ENCODE data around the gene PHAX. TPM values are rescaled to one million over a fixed set of nuclear protein-coding genes. Genes with fewer than 3 reads are reported as not detected.

The PHAX gene
- total and polyA plus RNA-seq, 10 of the 15 experiments (the other 5 are each of a cell fraction or from before 2014, with no cell fraction given) = 28.2 to 88.7 (median 60.3) TPM

- TF ChIP-seq, protein P1, sequence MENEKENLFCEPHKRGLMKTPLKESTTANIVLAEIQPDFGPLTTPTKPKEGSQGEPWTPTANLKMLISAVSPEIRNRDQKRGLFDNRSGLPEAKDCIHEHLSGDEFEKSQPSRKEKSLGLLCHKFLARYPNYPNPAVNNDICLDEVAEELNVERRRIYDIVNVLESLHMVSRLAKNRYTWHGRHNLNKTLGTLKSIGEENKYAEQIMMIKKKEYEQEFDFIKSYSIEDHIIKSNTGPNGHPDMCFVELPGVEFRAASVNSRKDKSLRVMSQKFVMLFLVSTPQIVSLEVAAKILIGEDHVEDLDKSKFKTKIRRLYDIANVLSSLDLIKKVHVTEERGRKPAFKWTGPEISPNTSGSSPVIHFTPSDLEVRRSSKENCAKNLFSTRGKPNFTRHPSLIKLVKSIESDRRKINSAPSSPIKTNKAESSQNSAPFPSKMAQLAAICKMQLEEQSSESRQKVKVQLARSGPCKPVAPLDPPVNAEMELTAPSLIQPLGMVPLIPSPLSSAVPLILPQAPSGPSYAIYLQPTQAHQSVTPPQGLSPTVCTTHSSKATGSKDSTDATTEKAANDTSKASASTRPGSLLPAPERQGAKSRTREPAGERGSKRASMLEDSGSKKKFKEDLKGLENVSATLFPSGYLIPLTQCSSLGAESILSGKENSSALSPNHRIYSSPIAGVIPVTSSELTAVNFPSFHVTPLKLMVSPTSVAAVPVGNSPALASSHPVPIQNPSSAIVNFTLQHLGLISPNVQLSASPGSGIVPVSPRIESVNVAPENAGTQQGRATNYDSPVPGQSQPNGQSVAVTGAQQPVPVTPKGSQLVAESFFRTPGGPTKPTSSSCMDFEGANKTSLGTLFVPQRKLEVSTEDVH (IDR thresholded peaks at IDR 0.05; ENCODE audit: low read depth, partially characterized antibody) = no peak
- TF ChIP-seq EP300 (IDR thresholded peaks at IDR 0.05; ENCODE audit: borderline replicate concordance in 1 of 2, control insufficient read depth in 1 of 2, low read depth in 2 of 2, low read length in 2 of 2) = peak in 1 of 2 experiments; percentile 16; a peak in 1 of 4 replicates
- TF ChIP-seq, protein P2, sequence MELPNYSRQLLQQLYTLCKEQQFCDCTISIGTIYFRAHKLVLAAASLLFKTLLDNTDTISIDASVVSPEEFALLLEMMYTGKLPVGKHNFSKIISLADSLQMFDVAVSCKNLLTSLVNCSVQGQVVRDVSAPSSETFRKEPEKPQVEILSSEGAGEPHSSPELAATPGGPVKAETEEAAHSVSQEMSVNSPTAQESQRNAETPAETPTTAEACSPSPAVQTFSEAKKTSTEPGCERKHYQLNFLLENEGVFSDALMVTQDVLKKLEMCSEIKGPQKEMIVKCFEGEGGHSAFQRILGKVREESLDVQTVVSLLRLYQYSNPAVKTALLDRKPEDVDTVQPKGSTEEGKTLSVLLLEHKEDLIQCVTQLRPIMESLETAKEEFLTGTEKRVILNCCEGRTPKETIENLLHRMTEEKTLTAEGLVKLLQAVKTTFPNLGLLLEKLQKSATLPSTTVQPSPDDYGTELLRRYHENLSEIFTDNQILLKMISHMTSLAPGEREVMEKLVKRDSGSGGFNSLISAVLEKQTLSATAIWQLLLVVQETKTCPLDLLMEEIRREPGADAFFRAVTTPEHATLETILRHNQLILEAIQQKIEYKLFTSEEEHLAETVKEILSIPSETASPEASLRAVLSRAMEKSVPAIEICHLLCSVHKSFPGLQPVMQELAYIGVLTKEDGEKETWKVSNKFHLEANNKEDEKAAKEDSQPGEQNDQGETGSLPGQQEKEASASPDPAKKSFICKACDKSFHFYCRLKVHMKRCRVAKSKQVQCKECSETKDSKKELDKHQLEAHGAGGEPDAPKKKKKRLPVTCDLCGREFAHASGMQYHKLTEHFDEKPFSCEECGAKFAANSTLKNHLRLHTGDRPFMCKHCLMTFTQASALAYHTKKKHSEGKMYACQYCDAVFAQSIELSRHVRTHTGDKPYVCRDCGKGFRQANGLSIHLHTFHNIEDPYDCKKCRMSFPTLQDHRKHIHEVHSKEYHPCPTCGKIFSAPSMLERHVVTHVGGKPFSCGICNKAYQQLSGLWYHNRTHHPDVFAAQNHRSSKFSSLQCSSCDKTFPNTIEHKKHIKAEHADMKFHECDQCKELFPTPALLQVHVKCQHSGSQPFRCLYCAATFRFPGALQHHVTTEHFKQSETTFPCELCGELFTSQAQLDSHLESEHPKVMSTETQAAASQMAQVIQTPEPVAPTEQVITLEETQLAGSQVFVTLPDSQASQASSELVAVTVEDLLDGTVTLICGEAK (IDR thresholded peaks at IDR 0.05; ENCODE audit: borderline replicate concordance) = no peak
- TF ChIP-seq TCF7 (IDR thresholded peaks at IDR 0.05; ENCODE audit: borderline replicate concordance) = no peak
- TF ChIP-seq ZNF24 (IDR thresholded peaks at IDR 0.05) = no peak
- peak; percentile 14; the same call in 1 of the 2 replicates for TF ChIP-seq SMC3 (IDR thresholded peaks at IDR 0.05; ENCODE audit: borderline replicate concordance, low read length)
- TF ChIP-seq ZNF384 (IDR thresholded peaks at IDR 0.05; ENCODE audit: borderline replicate concordance, low read depth, low read length) = peak; percentile 95
- TF ChIP-seq KAT2A (conservative IDR thresholded peaks at IDR 0.05; ENCODE audit: control insufficient read depth, low read depth, low read length) = no peak
- TF ChIP-seq BHLHE40 (IDR thresholded peaks at IDR 0.05; ENCODE audit: borderline replicate concordance in 1 of 2, low read depth in 2 of 2, low read length in 1 of 2) = peak in 1 of 2 experiments; percentile 66; a peak in 1 of 4 replicates
- peak; percentile 30 for TF ChIP-seq SKIL (IDR thresholded peaks at IDR 0.05; ENCODE audit: low read depth, poor library complexity, severe bottlenecking)
- TF ChIP-seq FOXK2 (IDR thresholded peaks at IDR 0.05) = no peak
- TF ChIP-seq, protein P3, sequence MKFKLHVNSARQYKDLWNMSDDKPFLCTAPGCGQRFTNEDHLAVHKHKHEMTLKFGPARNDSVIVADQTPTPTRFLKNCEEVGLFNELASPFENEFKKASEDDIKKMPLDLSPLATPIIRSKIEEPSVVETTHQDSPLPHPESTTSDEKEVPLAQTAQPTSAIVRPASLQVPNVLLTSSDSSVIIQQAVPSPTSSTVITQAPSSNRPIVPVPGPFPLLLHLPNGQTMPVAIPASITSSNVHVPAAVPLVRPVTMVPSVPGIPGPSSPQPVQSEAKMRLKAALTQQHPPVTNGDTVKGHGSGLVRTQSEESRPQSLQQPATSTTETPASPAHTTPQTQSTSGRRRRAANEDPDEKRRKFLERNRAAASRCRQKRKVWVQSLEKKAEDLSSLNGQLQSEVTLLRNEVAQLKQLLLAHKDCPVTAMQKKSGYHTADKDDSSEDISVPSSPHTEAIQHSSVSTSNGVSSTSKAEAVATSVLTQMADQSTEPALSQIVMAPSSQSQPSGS (IDR thresholded peaks at IDR 0.05; ENCODE audit: low read length) = peak; percentile 48; the same call in 1 of the 2 replicates
- TF ChIP-seq NR2C2 (IDR thresholded peaks at IDR 0.05; ENCODE audit: borderline replicate concordance, control insufficient read depth, insufficient read length, low read depth) = no peak
- peak; percentile 72 for TF ChIP-seq RUNX3 (IDR thresholded peaks at IDR 0.05; ENCODE audit: low read length)
- TF ChIP-seq ZNF274 (IDR thresholded peaks at IDR 0.05; ENCODE audit: insufficient read depth, insufficient read length) = no peak
- TF ChIP-seq YY1 (IDR thresholded peaks at IDR 0.05; ENCODE audit: low read depth, low read length) = peak; percentile 54; the same call in 1 of the 2 replicates
These were observed 14.5 kb downstream of the PHAX start (continued) for GRCh38 chr5:126615286-126615685.

All from GM12878 (cell line).